Heart left ventricle (tissue), 13 donors: ENCODE data around the gene COX14.

Source experiments
- POLR2A ChIP-seq, 2 donors: fragments of 450-650 bp; IDR thresholded peaks; one replicate each; pipeline ENCODE4 v1.6.1; 2017; ENCODE audit warnings: antibody characterized with exemption in 2 of 2, mild to moderate bottlenecking in 2 of 2, moderate library complexity in 2 of 2
- TF ChIP-seq, protein P1 (sequence below), 12 donors: fragments of 200-600 bp; sonication (generic) in 4 of 12; IDR thresholded peaks; one replicate each; pipeline versions ENCODE4 v1.5.0 to v1.8.0; 2018 to 2022; ENCODE audit warnings: antibody characterized with exemption in 12 of 12, mild to moderate bottlenecking in 5 of 12
- donor health status: ischemic (EF 13 %, LVEDD 7.1; RV severe dilation, severe dysfunction).
- donor health status: DM: no; HTN: yes; CAD: no.
- donor health status: DM: no; HTN: no; CAD: no.
- donor health status: ischemic (EF 25% LVEDD 6.9; RV normal size, moderate dysfunction).
- donor health status: ischemic (EF 25% LVEDD 5.7; RV mildly dilated, moderate dysfunction).
- donor health status: ischemic (EF 35%, LVEDD 5.7; RV mildly dilated, moderate dysfunction).
- donor health status: nonischemic (EF 11% LVEDD 7.7; RV severe dilation, severe dysfunction).
- donor health status: DM: yes; HTN: yes; CAD: no.
- donor health status: PGD.
- donor health status: ischemic (EF 29% LVEDD 5.4; RV normal size, mild dysfunction).
- donor health status: nonischemic (EF 23%, LVEDD 6.1; RV moderate dilation, normal function).

DNA sequence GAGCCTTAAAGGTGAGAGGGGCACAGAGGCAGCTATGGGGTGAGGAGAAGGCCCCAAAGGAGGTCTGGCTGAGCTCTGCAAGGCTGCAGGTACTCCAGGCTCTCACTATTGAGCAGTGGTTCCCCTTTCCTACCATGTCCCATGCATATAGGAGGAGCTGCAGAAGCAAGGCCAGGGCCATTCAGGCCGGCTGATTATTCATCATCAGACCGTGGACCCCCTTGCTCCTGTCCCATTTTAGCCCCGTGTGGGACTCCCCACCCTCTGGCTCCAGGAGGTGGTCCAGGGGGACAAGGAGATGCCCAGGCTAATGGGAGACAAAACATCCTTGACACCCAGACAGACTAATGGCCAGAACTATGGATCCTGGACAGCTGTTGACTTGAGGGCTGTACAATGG lies 5.1 kb upstream of the COX14 start:
- TF ChIP-seq, protein P1, sequence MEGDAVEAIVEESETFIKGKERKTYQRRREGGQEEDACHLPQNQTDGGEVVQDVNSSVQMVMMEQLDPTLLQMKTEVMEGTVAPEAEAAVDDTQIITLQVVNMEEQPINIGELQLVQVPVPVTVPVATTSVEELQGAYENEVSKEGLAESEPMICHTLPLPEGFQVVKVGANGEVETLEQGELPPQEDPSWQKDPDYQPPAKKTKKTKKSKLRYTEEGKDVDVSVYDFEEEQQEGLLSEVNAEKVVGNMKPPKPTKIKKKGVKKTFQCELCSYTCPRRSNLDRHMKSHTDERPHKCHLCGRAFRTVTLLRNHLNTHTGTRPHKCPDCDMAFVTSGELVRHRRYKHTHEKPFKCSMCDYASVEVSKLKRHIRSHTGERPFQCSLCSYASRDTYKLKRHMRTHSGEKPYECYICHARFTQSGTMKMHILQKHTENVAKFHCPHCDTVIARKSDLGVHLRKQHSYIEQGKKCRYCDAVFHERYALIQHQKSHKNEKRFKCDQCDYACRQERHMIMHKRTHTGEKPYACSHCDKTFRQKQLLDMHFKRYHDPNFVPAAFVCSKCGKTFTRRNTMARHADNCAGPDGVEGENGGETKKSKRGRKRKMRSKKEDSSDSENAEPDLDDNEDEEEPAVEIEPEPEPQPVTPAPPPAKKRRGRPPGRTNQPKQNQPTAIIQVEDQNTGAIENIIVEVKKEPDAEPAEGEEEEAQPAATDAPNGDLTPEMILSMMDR (IDR thresholded peaks at IDR 0.05) = no peak
- no peak for TF ChIP-seq POLR2A (IDR thresholded peaks at IDR 0.05)
